ENCODE measurements around the gene ARHGEF37.

Gene ARHGEF37

DNA sequence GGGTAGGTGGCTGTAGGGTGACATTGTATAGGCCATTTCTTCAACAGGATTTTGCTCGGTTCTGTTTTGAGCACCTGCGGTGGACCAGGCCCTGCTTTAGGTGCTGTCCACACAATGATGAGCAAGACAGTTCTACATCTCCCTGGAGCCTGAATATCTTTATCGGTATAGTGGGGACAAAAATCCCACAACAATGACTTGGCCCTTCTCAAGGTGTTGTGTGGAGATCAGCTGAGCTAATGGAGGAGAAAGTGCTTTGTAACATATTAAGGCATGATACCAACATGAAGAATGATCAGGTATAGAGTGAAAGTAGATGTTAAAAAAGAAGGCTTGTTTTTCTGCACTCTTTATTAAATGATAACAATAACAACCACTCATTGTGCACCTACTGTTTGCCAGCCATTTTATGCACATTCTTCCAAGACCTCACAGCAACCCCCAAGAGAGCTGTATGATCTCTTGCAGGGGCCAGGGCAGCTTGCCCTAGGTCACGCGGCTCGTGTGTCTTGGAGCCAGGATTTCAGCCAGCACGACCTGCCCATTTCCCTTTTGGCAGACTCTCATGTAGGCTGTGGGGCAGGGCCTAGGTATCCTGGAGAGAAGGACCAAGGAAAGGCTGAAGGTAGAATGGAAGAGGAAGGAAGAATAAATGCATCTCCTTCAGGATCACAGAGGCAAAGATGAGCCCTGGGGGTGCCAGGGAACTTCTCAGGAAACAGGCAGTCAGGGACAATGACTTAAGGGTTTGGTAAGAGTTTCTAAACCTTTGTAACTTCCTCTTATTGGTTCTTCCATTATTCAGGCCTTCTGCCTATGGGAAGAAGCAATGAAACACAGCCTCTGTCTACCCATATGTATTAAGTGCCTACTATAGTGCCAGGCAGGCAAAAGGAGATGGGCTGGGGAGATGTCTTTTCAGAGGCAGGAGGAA, 98.8 kb downstream of the ARHGEF37 start:
- no peaks in the 10 kb centered on the region for H3K9me3 Mint-ChIP-seq
- H3K4me1 Mint-ChIP-seq (ENCODE audit: low read depth): peaks cover 94% of the 10 kb centered on the region
- intact Hi-C loops (cut with micrococcal nuclease): loop anchor here (2.0 kb wide), 2 partner anchors 13 to 51 kb away; partner anchors contain the start of gene PPARGC1B
- H3K27ac Mint-ChIP-seq: peak overlapping the region; percentile 91
- no peaks in the 10 kb centered on the region for H3K27me3 Mint-ChIP-seq
- H3K36me3 Mint-ChIP-seq (ENCODE audit: low read depth): no peaks in the 10 kb centered on the region
- peak overlapping the region; percentile 33 for H3K4me3 Mint-ChIP-seq

DNA sequence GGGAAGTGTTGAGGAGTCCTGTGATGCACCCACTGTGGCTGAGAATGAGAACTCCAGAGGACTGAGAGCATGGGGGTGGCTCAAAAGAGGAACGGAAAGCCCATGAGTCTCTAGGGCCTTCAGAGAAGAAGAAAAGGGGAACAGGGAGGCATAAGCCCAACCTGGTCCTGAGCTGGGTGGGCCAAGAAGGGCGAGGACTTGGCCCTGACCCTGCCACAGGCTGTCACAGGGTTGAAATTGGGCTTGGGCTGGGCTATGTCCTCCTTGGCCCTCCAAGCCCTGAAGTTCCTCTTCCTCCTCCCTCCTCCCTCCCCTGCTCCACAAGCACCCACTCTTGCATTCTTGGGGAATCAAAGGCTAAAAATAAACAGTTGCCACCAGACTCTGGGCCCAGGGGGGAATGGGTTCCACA, 99.5 kb downstream of the ARHGEF37 start:
- H3K27ac Mint-ChIP-seq: peak overlapping the region; percentile 91
- no peaks in the 10 kb centered on the region for H3K9me3 Mint-ChIP-seq
- no peaks in the 10 kb centered on the region for H3K27me3 Mint-ChIP-seq
- H3K4me3 Mint-ChIP-seq: peak overlapping the region; percentile 17
- H3K4me1 Mint-ChIP-seq (ENCODE audit: low read depth): peaks cover 92% of the 10 kb centered on the region
- intact Hi-C loops (cut with micrococcal nuclease): loop anchor here (2.0 kb wide), 2 partner anchors 14 to 50 kb away; partner anchors contain the start of gene PPARGC1B
- H3K36me3 Mint-ChIP-seq (ENCODE audit: low read depth): no peaks in the 10 kb centered on the region

DNA sequence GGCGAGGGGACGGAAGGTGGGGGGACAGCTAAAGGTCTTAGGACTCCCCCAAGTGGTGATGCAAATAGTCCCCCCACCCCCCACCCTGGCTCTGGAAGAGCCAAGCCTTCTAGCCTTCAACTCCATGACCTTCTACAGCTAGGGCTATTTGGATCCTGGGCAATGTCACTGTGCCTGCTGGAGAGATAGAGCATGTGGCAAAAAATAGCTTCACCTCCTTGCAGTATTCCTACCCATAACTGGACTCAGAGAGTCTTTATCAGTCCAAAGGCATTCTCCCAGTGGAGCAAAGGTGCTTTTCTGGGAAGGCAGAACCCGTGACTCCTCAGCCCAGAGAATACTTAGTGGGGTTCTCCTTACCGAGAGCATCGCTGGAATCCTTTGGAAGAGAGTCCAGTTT, 100.0 kb downstream of the ARHGEF37 start:
- Mint-ChIP-seq H3K4me3 (peak overlapping the region; percentile 6), H3K4me1 (ENCODE audit: low read depth) (peaks cover 88% of the 10 kb centered on the region), H3K36me3 (ENCODE audit: low read depth) (no peaks in the 10 kb centered on the region), H3K27ac (peak overlapping the region; percentile 91), H3K9me3 (no peaks in the 10 kb centered on the region), H3K27me3 (no peaks in the 10 kb centered on the region)
- intact Hi-C loops (cut with micrococcal nuclease): loop anchor here (2.0 kb wide), 2 partner anchors 14 to 50 kb away; partner anchors contain the start of gene PPARGC1B

DNA sequence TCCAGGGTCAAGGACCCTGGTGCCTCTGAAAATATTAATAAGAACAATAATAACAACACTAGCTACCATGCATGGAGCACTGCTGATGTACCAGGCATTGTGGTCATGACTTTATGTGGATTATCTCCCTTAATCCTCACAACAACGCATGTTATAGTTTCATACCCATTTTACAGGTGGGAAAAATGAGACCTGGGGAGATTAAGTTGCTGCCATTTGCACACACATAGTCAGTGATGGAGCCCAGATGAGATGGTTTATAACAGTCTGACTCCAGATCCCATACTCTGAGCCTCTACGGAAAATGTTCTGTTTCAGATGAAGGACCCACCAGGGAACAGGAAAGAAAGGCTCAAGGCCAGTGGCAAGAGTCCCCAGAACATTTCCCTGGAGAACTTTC, 100.6 kb downstream of the ARHGEF37 start:
- Mint-ChIP-seq H3K27me3 (no peaks in the 10 kb centered on the region), H3K4me3 (no peak overlapping the region), H3K27ac (peak overlapping the region; percentile 91), H3K9me3 (no peaks in the 10 kb centered on the region), H3K4me1 (ENCODE audit: low read depth) (peaks cover 88% of the 10 kb centered on the region), H3K36me3 (ENCODE audit: low read depth) (no peaks in the 10 kb centered on the region)
- intact Hi-C loops (cut with micrococcal nuclease): loop anchor here (2.0 kb wide), 2 partner anchors 15 to 49 kb away; partner anchors contain the start of gene PPARGC1B

DNA sequence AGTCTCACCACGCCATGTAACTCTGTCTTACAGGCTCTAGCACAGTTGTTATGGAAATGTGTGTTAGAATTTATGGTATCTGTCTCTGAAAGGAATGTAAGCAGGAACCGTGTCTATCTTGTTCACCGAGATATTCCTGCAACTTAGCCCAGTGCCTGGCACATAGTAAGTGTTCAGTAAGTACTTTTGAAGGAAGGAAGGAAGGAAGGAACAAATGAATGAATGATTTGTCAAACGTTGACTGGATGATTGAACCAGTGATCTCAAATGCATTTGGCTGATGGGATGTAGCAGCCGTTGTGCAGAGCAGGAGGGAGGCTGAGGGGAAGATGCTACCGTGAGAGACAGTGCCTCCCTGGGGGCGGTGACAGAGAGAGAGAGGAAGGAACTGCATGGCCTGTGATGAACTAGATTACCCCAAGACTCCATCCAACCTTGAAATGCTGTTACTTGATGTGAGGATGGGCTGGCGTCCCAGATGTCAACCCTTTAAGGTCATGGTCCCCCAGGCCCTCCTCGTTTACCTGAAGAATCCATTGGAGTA, 101.3 kb downstream of the ARHGEF37 start:
- Mint-ChIP-seq H3K27me3 (no peaks in the 10 kb centered on the region), H3K36me3 (ENCODE audit: low read depth) (no peaks in the 10 kb centered on the region), H3K4me1 (ENCODE audit: low read depth) (peaks cover 87% of the 10 kb centered on the region), H3K9me3 (no peaks in the 10 kb centered on the region), H3K4me3 (no peak overlapping the region), H3K27ac (peak overlapping the region; percentile 91)
- intact Hi-C loops (cut with micrococcal nuclease): no loop called here

DNA sequence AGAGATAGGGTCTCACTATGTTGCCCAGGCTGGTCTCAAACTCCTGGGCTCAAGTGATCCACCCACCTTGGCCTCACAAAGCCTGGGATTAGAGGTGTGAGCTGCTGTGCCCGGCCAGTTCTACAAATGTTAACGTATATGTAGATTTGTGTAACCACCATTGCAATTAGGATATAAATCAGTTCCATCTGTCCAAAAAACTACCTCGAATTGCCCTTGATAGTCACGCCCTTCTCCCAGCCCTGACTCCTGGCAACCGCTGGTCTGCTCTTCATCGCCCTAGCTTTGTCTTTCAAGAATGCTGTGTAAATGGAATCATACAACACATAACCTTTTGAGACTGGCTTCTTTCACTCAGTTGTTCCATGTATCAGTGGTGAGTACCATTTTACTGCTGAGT, 102.7 kb downstream of the ARHGEF37 start:
- Mint-ChIP-seq H3K27me3 (no peaks in the 10 kb centered on the region), H3K4me1 (ENCODE audit: low read depth) (peaks cover 90% of the 10 kb centered on the region), H3K9me3 (no peaks in the 10 kb centered on the region), H3K27ac (no peak overlapping the region), H3K4me3 (no peak overlapping the region), H3K36me3 (ENCODE audit: low read depth) (no peaks in the 10 kb centered on the region)
- intact Hi-C loops (cut with micrococcal nuclease): no loop called here

DNA sequence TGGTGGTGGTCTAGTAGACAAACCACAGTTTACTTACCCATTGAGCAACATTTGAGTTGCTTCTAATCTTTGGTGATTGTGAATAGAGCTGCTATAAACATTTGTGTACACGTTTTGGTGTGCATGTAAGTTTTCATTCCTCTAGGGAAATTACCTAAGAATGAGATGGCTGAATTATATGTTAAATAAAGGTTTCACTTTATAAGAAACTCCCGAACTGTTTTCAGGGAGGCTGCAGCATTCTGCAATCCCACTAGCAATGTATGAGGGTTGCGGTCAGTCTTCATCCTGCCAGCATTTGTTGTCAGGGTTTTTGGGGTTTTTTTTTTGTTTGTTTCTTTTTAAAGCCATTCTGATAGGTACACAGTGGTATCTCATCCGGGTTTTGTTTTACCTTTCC, 103.1 kb downstream of the ARHGEF37 start:
- H3K4me3 Mint-ChIP-seq: no peak overlapping the region
- H3K27ac Mint-ChIP-seq: no peak overlapping the region
- H3K4me1 Mint-ChIP-seq (ENCODE audit: low read depth): peaks cover 91% of the 10 kb centered on the region
- intact Hi-C loops (cut with micrococcal nuclease): no loop called here
- no peaks in the 10 kb centered on the region for H3K36me3 Mint-ChIP-seq (ENCODE audit: low read depth)
- no peaks in the 10 kb centered on the region for H3K9me3 Mint-ChIP-seq
- no peaks in the 10 kb centered on the region for H3K27me3 Mint-ChIP-seq

Data from dendritic cell treated with granulocyte-macrophage colony-stimulating factor and Interleukin-4, amounts not matched to agents 40 ng/mL and 50 ng/mL, for 4 days (primary cell).